Measurements from ENCODE around the gene SLC39A3. TPM values are rescaled to one million over a fixed set of nuclear protein-coding genes. Genes with fewer than 3 reads are reported as not detected.

SLC39A3 gene
- total RNA-seq, 4 donors from 2014 or later: 20.2 to 27.0 (median 21.6) TPM

DNA sequence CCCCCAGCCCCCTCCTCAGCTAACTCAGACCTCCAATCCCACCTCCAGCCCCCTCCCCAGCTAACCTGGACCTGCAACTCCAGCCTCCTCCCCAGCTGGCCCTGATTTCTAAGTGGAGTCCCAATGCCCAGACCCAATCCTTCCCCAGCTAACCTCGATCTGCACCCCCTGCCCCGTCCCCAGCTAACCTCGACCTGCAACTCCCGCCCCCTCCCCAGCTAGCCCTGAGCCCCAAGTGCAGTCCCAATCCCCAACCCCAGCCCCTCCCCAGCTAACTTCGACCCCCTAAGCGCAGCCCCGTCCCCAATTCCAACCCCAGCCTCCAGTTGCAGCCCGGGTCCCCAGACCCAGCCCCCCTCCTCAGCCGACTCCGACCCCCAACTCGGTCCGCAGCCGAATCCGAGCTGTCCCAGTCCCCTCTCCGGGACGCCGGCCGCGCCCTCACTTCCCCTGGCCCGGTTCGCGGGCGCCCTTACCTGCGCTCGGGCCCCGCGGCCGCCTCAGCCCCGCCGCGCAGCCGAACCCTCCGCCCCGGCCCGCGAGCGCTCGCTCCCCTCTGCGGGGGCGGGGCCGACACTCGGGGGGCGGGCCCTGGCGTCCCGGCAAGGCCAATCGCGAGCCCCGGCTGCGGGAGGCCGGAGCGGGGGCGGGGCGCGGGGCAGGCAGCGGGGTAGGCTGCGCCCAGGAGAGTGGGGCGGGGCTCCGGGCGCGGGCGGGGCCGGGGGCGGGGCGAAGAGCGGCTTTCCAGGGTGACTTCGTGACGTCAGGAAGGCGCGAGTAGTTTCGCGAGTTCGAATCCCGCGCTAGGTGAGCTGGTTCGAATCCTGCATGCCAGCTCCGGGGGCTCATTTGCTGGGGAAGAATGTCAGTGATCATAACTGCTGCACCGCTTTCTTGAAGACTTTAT, 37.4 kb downstream of the SLC39A3 start, which contains the start of gene GNG7:
Gene GNG7 (minus strand): TSS at position 525 of the 907 bp plus-strand sequence. CDS start 182,006 bp downstream, outside the sequence.
- intact Hi-C loops (cut with DNase I; ENCODE audit: low total_unique reads): no loop called here
- H3K4me3 ChIP-seq (ENCODE audit: low read depth, poor library complexity, severe bottlenecking): peak within 1 kb of the TSS; percentile 28
- DNase-seq (ENCODE audit: low spot score in 2 of 2): peak; percentile 84 to 97
- TF ChIP-seq, protein P1, sequence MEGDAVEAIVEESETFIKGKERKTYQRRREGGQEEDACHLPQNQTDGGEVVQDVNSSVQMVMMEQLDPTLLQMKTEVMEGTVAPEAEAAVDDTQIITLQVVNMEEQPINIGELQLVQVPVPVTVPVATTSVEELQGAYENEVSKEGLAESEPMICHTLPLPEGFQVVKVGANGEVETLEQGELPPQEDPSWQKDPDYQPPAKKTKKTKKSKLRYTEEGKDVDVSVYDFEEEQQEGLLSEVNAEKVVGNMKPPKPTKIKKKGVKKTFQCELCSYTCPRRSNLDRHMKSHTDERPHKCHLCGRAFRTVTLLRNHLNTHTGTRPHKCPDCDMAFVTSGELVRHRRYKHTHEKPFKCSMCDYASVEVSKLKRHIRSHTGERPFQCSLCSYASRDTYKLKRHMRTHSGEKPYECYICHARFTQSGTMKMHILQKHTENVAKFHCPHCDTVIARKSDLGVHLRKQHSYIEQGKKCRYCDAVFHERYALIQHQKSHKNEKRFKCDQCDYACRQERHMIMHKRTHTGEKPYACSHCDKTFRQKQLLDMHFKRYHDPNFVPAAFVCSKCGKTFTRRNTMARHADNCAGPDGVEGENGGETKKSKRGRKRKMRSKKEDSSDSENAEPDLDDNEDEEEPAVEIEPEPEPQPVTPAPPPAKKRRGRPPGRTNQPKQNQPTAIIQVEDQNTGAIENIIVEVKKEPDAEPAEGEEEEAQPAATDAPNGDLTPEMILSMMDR (IDR thresholded peaks at IDR 0.05): no peak
- no peak for TF ChIP-seq POLR2A (IDR thresholded peaks at IDR 0.05)
- WGBS, 2 donors: 2% methylated on average over 41 to 52 of the region's 77 CpGs

DNA sequence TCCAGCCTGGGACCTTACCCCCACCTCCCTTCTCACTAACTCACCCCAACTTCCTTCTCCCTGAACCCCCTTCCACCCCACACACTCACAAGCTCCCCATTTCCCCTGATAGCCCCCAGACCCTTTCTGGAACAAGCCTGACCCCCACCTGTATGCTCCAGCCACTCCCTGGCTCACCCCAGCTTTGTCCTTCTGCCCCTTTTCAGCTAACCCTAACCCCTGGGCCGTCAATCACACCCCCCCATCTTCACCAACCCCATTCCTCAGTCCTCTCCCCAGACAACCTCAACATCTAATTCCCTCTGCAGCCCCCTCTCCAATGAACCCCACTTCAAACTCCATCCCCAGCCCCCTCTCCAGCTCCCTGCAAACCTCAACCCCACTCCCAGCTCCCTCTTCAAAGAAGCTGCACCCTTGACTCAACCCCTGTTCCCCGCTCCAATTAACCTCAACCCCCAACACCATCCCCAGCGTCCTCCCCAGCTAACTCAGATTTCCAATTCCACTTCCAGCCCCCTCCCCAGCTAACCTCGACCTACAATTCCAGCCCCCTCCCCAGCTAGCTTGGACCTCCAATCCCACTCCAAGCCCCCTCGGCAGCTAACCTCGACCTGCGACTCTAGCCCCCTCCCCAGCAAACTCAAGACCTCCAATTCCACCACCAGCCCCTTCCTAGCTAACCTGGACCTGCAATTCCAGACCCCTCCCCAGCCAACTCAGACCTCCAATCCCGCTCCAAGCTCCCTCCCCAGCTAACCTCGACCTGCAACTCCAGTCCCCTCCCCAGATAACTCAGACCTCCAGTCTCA, 38.3 kb downstream of the SLC39A3 start:
- DNase-seq (ENCODE audit: low spot score in 2 of 2): no peak
- intact Hi-C loops (cut with DNase I; ENCODE audit: low total_unique reads): no loop called here
- H3K4me3 ChIP-seq (ENCODE audit: low read depth, poor library complexity, severe bottlenecking): no peak overlapping the region
- TF ChIP-seq, protein P1 (IDR thresholded peaks at IDR 0.05): no peak
- TF ChIP-seq POLR2A (IDR thresholded peaks at IDR 0.05): no peak
- WGBS, 2 donors: 6 to 8% methylated on average over 9 of the region's 9 CpGs

DNA sequence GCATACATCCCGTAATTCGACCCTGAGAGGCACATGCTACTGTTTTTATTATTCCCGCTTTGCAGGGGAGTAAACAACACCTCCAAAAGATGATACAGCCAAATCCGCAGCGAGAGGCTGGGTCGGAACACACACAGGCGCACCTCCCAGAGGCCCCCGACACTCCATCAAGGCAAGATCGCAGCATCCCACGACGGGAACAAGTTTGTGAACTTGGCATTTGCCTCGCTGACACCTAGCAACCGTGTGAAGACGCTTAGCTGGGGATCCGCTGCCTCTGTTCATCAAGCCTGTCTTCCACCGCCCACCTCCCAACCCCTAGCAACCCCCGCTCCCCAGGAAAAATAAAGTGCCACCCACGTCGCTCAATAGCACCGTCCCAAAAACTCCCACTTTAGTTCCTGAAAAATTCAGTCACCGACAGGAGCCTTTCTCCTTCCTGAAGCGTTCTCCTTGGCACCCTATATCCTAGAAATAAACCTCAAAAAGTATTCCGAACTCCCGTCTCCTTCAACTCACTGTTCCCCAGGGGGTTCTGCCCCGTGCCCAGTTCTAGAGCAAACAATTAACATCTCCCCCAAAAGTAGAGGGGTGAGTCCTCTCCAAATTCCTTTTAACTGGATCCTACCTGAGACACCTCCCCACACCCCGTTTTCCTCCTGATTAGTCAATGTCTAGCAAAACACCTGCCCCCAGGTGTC, 39.0 kb downstream of the SLC39A3 start:
- 19 to 29% methylated on average over 26 of the region's 26 CpGs for WGBS, 2 donors
- intact Hi-C loops (cut with DNase I; ENCODE audit: low total_unique reads): no loop called here
- no peak for DNase-seq (ENCODE audit: low spot score in 2 of 2)
- no peak overlapping the region for H3K4me3 ChIP-seq (ENCODE audit: low read depth, poor library complexity, severe bottlenecking)
- TF ChIP-seq POLR2A (IDR thresholded peaks at IDR 0.05): no peak
- TF ChIP-seq, protein P1 (IDR thresholded peaks at IDR 0.05): no peak

DNA sequence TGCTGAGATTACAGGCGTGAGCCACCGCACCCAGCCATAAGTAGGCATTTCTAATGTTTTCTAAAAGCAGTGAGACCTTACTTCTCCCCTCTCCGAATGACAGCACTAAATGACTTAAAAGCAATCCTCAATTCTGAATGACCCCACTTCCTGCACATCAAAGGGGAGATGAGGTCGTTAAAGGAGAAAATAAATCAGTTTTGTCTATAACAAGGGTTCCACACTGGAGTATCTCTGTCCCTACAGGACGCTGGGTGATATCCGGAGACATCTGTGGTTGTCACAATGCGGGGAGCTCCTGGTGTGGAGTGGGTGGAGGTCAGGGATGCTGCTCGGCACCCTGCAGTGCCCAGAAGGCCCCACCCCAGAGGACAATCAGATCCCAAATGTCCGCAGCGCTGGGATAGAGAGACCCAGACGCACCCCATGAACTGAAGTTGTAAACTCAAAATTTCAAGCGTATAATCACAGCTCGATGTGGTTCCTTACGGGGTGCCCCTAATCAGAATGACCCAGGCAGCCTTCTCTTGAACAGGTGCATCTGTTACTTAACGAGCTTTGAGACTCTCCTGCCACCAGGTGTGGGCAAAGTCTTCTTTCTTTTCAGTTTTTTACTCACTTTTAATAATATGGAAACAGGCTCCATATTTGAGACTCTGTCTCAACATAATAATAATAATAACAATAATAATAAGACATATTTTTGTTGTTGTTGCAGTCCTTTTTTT, 40.2 kb downstream of the SLC39A3 start:
- intact Hi-C loops (cut with DNase I; ENCODE audit: low total_unique reads): no loop called here
- TF ChIP-seq, protein P1 (IDR thresholded peaks at IDR 0.05): no peak
- TF ChIP-seq POLR2A (IDR thresholded peaks at IDR 0.05): no peak
- no peak for DNase-seq (ENCODE audit: low spot score in 2 of 2)
- H3K4me3 ChIP-seq (ENCODE audit: low read depth, poor library complexity, severe bottlenecking): no peak overlapping the region
- WGBS, 2 donors: 77 to 80% methylated on average over 15 of the region's 15 CpGs

DNA sequence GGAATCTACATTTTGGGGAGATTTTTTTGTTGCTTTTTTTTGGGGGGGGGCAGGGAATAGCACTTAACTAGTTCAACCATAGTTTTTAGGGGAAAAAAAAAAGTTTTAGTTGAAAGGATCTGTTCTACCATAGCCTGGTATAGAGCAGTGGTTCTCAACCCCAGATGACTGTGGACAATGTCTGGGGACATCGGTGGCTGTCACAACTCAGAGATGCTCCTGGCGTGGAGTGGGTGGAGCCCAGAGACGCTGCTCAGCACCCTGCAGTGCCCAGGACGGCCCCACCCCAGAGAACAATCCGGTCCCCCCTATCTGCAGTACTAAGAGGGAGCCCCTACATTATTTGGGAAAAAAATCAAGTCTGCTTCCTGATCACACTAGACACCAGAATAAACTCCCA, 45.6 kb downstream of the SLC39A3 start:
- WGBS, 2 donors: 71 to 78% methylated on average over 5 of the region's 5 CpGs
- intact Hi-C loops (cut with DNase I; ENCODE audit: low total_unique reads): no loop called here
- H3K4me3 ChIP-seq (ENCODE audit: low read depth, poor library complexity, severe bottlenecking): no peak overlapping the region
- TF ChIP-seq POLR2A (IDR thresholded peaks at IDR 0.05): no peak
- TF ChIP-seq, protein P1 (IDR thresholded peaks at IDR 0.05): no peak
- no peak for DNase-seq (ENCODE audit: low spot score in 2 of 2)
